Measurements from ENCODE around the gene CTSS. TPM values are rescaled to one million over a fixed set of nuclear protein-coding genes. Genes with fewer than 3 reads are reported as not detected.
"Not testable (repeated sequence)": the region's sequence is repeated elsewhere in the genome, so short reads cannot be mapped to it uniquely, and the experiment has no call there.

Gene CTSS
- total and polyA plus RNA-seq, 2 experiments from 2014 or later: 1.0 to 2.5 TPM

- WGBS, 2 experiments (ENCODE audit: low coverage in 1 of 2, low lambda C conversion rate in 2 of 2, missing lambda C conversion rate in 2 of 2): 72 to 80% methylated on average over 3 of the region's 3 CpGs
- Histone ChIP-seq H3K27ac (no peak overlapping the region), H3K9ac (no peak overlapping the region), H3K36me3 (ENCODE audit: low read depth) (0 out of 2 replicates have a peak, but pooled peaks cover 3% of the 10 kb centered on the region), H3F3A (ENCODE audit: insufficient read depth) (peaks cover 31% of the 10 kb centered on the region), H3K4me1 (ENCODE audit: insufficient read depth) (peaks cover 32% of the 10 kb centered on the region), H4K20me1 (ENCODE audit: insufficient read depth) (no peaks in the 10 kb centered on the region), H3K4me3 (no peak overlapping the region), H2AFZ (no peak overlapping the region), H3K4me2 (ENCODE audit: unreplicated experiment) (no peak overlapping the region), H3K9me3 (ENCODE audit: low read depth) (no peaks in the 10 kb centered on the region), H3K9me2 (ENCODE audit: insufficient read depth) (no peaks in the 10 kb centered on the region), H3K79me2 (ENCODE audit: insufficient read depth) (no peaks in the 10 kb centered on the region), H3K27me3 (replicated peaks; ENCODE audit: insufficient read depth) (no peaks in the 10 kb centered on the region)
- TF ChIP-seq EZH2phosphoT487 (IDR thresholded peaks at IDR 0.05; ENCODE audit: insufficient read depth, low read depth): no peak
- no peak for TF ChIP-seq EZH2 (IDR thresholded peaks at IDR 0.05; ENCODE audit: insufficient read depth, poor library complexity, severe bottlenecking)
- no peak for DNase-seq
- in situ Hi-C loops (cut with MboI): no loop called here
Observed at GRCh38 chr1:150804671-150805070, 39.1 kb upstream of the CTSS start.

GRCh38 chr1:150799089-150799488 lies 33.5 kb upstream of the CTSS start:
- no peaks in the 10 kb centered on the region for H3K9me3 ChIP-seq (ENCODE audit: low read depth)
- H3K9ac ChIP-seq: no peak overlapping the region
- no peaks in the 10 kb centered on the region for H3K79me2 ChIP-seq (ENCODE audit: insufficient read depth)
- TF ChIP-seq EZH2 (IDR thresholded peaks at IDR 0.05; ENCODE audit: insufficient read depth, poor library complexity, severe bottlenecking) (no peak), EZH2phosphoT487 (IDR thresholded peaks at IDR 0.05; ENCODE audit: insufficient read depth, low read depth) (no peak)
- H3K9me2 ChIP-seq (ENCODE audit: insufficient read depth): no peaks in the 10 kb centered on the region
- no peaks in the 10 kb centered on the region for H4K20me1 ChIP-seq (ENCODE audit: insufficient read depth)
- WGBS, 2 experiments (ENCODE audit: low coverage in 1 of 2, low lambda C conversion rate in 2 of 2, missing lambda C conversion rate in 2 of 2): 32 to 42% methylated on average over 5 of the region's 5 CpGs
- no peak overlapping the region for H3K4me2 ChIP-seq (ENCODE audit: unreplicated experiment)
- H3K27ac ChIP-seq: no peak overlapping the region
- no peak overlapping the region for H3K4me3 ChIP-seq
- in situ Hi-C loops (cut with MboI): no loop called here
- H3K4me1 ChIP-seq (ENCODE audit: insufficient read depth): peaks cover 6% of the 10 kb centered on the region
- peaks cover 24% of the 10 kb centered on the region; the same call in 1 of the 2 replicates for H3K36me3 ChIP-seq (ENCODE audit: low read depth)
- no peaks in the 10 kb centered on the region for H3K27me3 ChIP-seq (replicated peaks; ENCODE audit: insufficient read depth)
- no peak overlapping the region for H2AFZ ChIP-seq
- no peaks in the 10 kb centered on the region for H3F3A ChIP-seq (ENCODE audit: insufficient read depth)
- DNase-seq: no peak

- peaks cover 24% of the 10 kb centered on the region; the same call in 1 of the 2 replicates for H3K36me3 ChIP-seq (ENCODE audit: low read depth)
- 44 to 54% methylated on average over 4 of the region's 4 CpGs for WGBS, 2 experiments (ENCODE audit: low coverage in 1 of 2, low lambda C conversion rate in 2 of 2, missing lambda C conversion rate in 2 of 2)
- TF ChIP-seq EZH2 (IDR thresholded peaks at IDR 0.05; ENCODE audit: insufficient read depth, poor library complexity, severe bottlenecking) (no peak), EZH2phosphoT487 (IDR thresholded peaks at IDR 0.05; ENCODE audit: insufficient read depth, low read depth) (no peak)
Observed at GRCh38 chr1:150798525-150798924, 32.9 kb upstream of the CTSS start.

GRCh38 chr1:150796374-150796773 lies 30.8 kb upstream of the CTSS start:
- no peaks in the 10 kb centered on the region for H3K9me2 ChIP-seq (ENCODE audit: insufficient read depth)
- DNase-seq: no peak
- no peaks in the 10 kb centered on the region for H3K79me2 ChIP-seq (ENCODE audit: insufficient read depth)
- no peaks in the 10 kb centered on the region for H3F3A ChIP-seq (ENCODE audit: insufficient read depth)
- no peak overlapping the region for H3K4me2 ChIP-seq (ENCODE audit: unreplicated experiment)
- no peaks in the 10 kb centered on the region for H4K20me1 ChIP-seq (ENCODE audit: insufficient read depth)
- H3K27ac ChIP-seq: no peak overlapping the region
- peaks cover 24% of the 10 kb centered on the region; the same call in 1 of the 2 replicates for H3K36me3 ChIP-seq (ENCODE audit: low read depth)
- TF ChIP-seq EZH2 (IDR thresholded peaks at IDR 0.05; ENCODE audit: insufficient read depth, poor library complexity, severe bottlenecking) (no peak), EZH2phosphoT487 (IDR thresholded peaks at IDR 0.05; ENCODE audit: insufficient read depth, low read depth) (no peak)
- WGBS, 2 experiments (ENCODE audit: low coverage in 1 of 2, low lambda C conversion rate in 2 of 2, missing lambda C conversion rate in 2 of 2): 53 to 55% methylated on average over 3 of the region's 3 CpGs
- peaks cover 6% of the 10 kb centered on the region for H3K4me1 ChIP-seq (ENCODE audit: insufficient read depth)
- H2AFZ ChIP-seq: no peak overlapping the region
- H3K27me3 ChIP-seq (replicated peaks; ENCODE audit: insufficient read depth): no peaks in the 10 kb centered on the region
- H3K9ac ChIP-seq: no peak overlapping the region
- H3K9me3 ChIP-seq (ENCODE audit: low read depth): no peaks in the 10 kb centered on the region
- no peak overlapping the region for H3K4me3 ChIP-seq
- in situ Hi-C loops (cut with MboI): no loop called here

More at GRCh38 chr1:150798525-150798924, 32.9 kb upstream of the CTSS start:
- H2AFZ ChIP-seq: no peak overlapping the region
- peaks cover 6% of the 10 kb centered on the region for H3K4me1 ChIP-seq (ENCODE audit: insufficient read depth)
- H3K4me3 ChIP-seq: no peak overlapping the region
- no peaks in the 10 kb centered on the region for H3K27me3 ChIP-seq (replicated peaks; ENCODE audit: insufficient read depth)
- H3K9ac ChIP-seq: no peak overlapping the region
- no peak overlapping the region for H3K4me2 ChIP-seq (ENCODE audit: unreplicated experiment)
- H4K20me1 ChIP-seq (ENCODE audit: insufficient read depth): no peaks in the 10 kb centered on the region
- H3F3A ChIP-seq (ENCODE audit: insufficient read depth): no peaks in the 10 kb centered on the region
- no peaks in the 10 kb centered on the region for H3K9me2 ChIP-seq (ENCODE audit: insufficient read depth)
- H3K9me3 ChIP-seq (ENCODE audit: low read depth): no peaks in the 10 kb centered on the region
- no peak overlapping the region for H3K27ac ChIP-seq
- DNase-seq: peak; percentile 52
- in situ Hi-C loops (cut with MboI): no loop called here
- no peaks in the 10 kb centered on the region for H3K79me2 ChIP-seq (ENCODE audit: insufficient read depth)

- H3K4me3 ChIP-seq; H4K20me1 ChIP-seq (ENCODE audit: insufficient read depth); in situ Hi-C loops (cut with MboI); H3K9me2 ChIP-seq (ENCODE audit: insufficient read depth); H3K9me3 ChIP-seq (ENCODE audit: low read depth); H3F3A ChIP-seq (ENCODE audit: insufficient read depth); H3K4me1 ChIP-seq (ENCODE audit: insufficient read depth); H3K79me2 ChIP-seq (ENCODE audit: insufficient read depth); H3K27ac ChIP-seq; H2AFZ ChIP-seq; DNase-seq; H3K27me3 ChIP-seq (replicated peaks; ENCODE audit: insufficient read depth); H3K4me2 ChIP-seq (ENCODE audit: unreplicated experiment); H3K9ac ChIP-seq: not testable (repeated sequence)
- WGBS, 2 experiments (ENCODE audit: low coverage in 1 of 2, low lambda C conversion rate in 2 of 2, missing lambda C conversion rate in 2 of 2): 81 to 90% methylated on average over 3 of the region's 3 CpGs
- H3K36me3 ChIP-seq (ENCODE audit: low read depth): peaks cover 15% of the 10 kb centered on the region; the same call in 1 of the 2 replicates
Observed at GRCh38 chr1:150793778-150794177, 28.2 kb upstream of the CTSS start.
